K562 (cell line): ENCODE measurements around the gene PARD6B. TPM values are rescaled to one million over a fixed set of nuclear protein-coding genes. Genes with fewer than 3 reads are reported as not detected.

ENCODE experiments used
- ATAC-seq: fragments of 200-7000 bp; cut with Tn5 transposase; 3 replicates; pipeline ENCODE4 v1.9.1; 2020; ENCODE audit warnings: moderate library complexity
- BruUV-seq: library from RNA; stranded (reverse); fragments of 400-500 nt; replicated peaks from 2 replicates; lab custom pipeline; 2021; lab: Mats Ljungman, UMichigan
- CTCF ChIA-PET: fragments of 300-600 bp; formaldehyde crosslinking; extraction: SDS; loops from one replicate; lab custom pipeline; 2021; ENCODE audit warnings: low intra/inter-chr PET ratio; lab: Yijun Ruan, JAX
- POLR2A ChIA-PET: fragments of 300-600, 350-650 bp; sonication (Branson Sonifier 250); formaldehyde crosslinking; extraction: SDS; loops from one replicate; lab custom pipeline; 2021; ENCODE audit warnings: antibody characterized with exemption, inconsistent platforms; lab: Yijun Ruan, JAX
- DNase-seq, 4 experiments: peaks; one replicate each; pipeline versions ENCODE4 v3.0.0 to v3.0.0-alpha.2; 2011 to 2018; ENCODE audit warnings: low spot score in 3 of 4, mixed read lengths in 3 of 4; ENCODE audit errors: extremely low read depth in 1 of 4
- FAIRE-seq: peaks from 2 replicates; lab custom pipeline; 2011; peaks lifted over from hg19 to GRCh38; lab: Jason Lieb, UNC
- H2AFZ ChIP-seq: 2 replicates; pipeline ENCODE4 v1.6.0; 2011; ENCODE audit warnings: low read depth, low read length, control low read depth, inconsistent platforms
- H3K27ac ChIP-seq: fragments of 200-600 bp; 3 replicates; pipeline ENCODE4 v1.8.0; 2011; ENCODE audit warnings: low read depth, mild to moderate bottlenecking, control low read depth, inconsistent platforms, low read length, moderate library complexity, mixed read lengths; ENCODE audit errors: extremely low read depth
- H3K27me3 ChIP-seq, 2 experiments: fragments of 300-600 bp in 1 of 2; 2 replicates in 1 of 2; 3 replicates in 1 of 2; pipeline versions ENCODE4 v1.6.0 to v1.8.0; 2011; ENCODE audit warnings: inconsistent platforms in 2 of 2, low read length in 2 of 2, mild to moderate bottlenecking in 1 of 2, mixed read lengths in 1 of 2, moderate library complexity in 1 of 2; ENCODE audit not compliant: control insufficient read depth in 2 of 2, insufficient read depth in 2 of 2
- H3K36me3 ChIP-seq: fragments of 300-600 bp; 3 replicates; pipeline ENCODE4 v1.8.0; 2011; ENCODE audit warnings: mild to moderate bottlenecking, low read length, inconsistent platforms; ENCODE audit not compliant: control insufficient read depth, insufficient read depth
- H3K4me1 ChIP-seq, 2 experiments: fragments of 200-600 bp in 1 of 2; replicated peaks in 1 of 2; 2 replicates in 1 of 2; 3 replicates in 1 of 2; pipeline versions ENCODE4 v1.5.1 to v1.8.0; 2011; ENCODE audit warnings: inconsistent platforms in 2 of 2, low read length in 2 of 2, mild to moderate bottlenecking in 1 of 2, mixed read lengths in 1 of 2, moderate library complexity in 1 of 2; ENCODE audit not compliant: control insufficient read depth in 2 of 2, insufficient read depth in 2 of 2
- H3K4me2 ChIP-seq: 2 replicates; pipeline ENCODE4 v1.6.1; 2011; ENCODE audit warnings: low read length, control low read depth, inconsistent platforms, mixed read lengths; ENCODE audit not compliant: insufficient read depth
- H3K4me3 ChIP-seq: fragments of 200-600 bp; sonication (generic), shearing (Covaris generic); 2 replicates; pipeline ENCODE4 v1.5.1; 2016; ENCODE audit warnings: control low read depth, inconsistent platforms
- H3K79me2 ChIP-seq: fragments of 200-600 bp; 3 replicates; pipeline ENCODE4 v1.8.0; 2011; ENCODE audit warnings: low read length, inconsistent platforms; ENCODE audit not compliant: control insufficient read depth, insufficient read depth
- H3K9ac ChIP-seq, 2 experiments: 2 replicates each; pipeline versions ENCODE4 v1.6.0 to v1.6.1; 2011; ENCODE audit warnings: low read depth in 2 of 2, low read length in 2 of 2, control low read depth in 1 of 2, inconsistent platforms in 1 of 2, mild to moderate bottlenecking in 1 of 2, mixed read lengths in 1 of 2; ENCODE audit not compliant: insufficient read depth in 1 of 2
- H3K9me1 ChIP-seq: one replicate; pipeline ENCODE4 v1.6.0; 2011; ENCODE audit warnings: inconsistent platforms, mild to moderate bottlenecking, low read length, moderate library complexity; ENCODE audit not compliant: control insufficient read depth, insufficient read depth
- H3K9me3 ChIP-seq: replicated peaks from 2 replicates; pipeline ENCODE4 v1.5.1; 2011; ENCODE audit warnings: low read depth, low read length, inconsistent platforms; ENCODE audit not compliant: control insufficient read depth, insufficient read depth
- H4K20me1 ChIP-seq: replicated peaks from 2 replicates; pipeline ENCODE4 v1.6.1; 2011; ENCODE audit warnings: low read length, inconsistent platforms, mixed read lengths; ENCODE audit not compliant: control insufficient read depth, insufficient read depth
- ZFP36 ChIP-seq: fragments of 150-350 bp; IDR thresholded peaks from 2 replicates; pipeline ENCODE4 v1.6.1; 2018; ENCODE audit warnings: low read length, low read depth; ENCODE audit not compliant: partially characterized antibody
- WGBS: fragments of 100-300 bp; shearing (Covaris generic); methylation state at CpG from one replicate; pipeline ENCODE4 v1.1.6; 2016; ENCODE audit warnings: low coverage, mixed read lengths; ENCODE audit not compliant: insufficient coverage; ENCODE audit errors: missing lambda C conversion rate; 5-methylcytosine and 5-hydroxymethylcytosine counted together
- in situ Hi-C: fragments of 300-500 bp; cut with MboI; formaldehyde crosslinking; loops from 4 replicates; pipeline ENCODE4 v1.15.0; 2018; ENCODE audit warnings: inconsistent platforms, mixed read lengths
- intact Hi-C: fragments of 100-400 bp; cut with micrococcal nuclease; formaldehyde crosslinking; loops from 2 replicates; pipeline ENCODE4 v1.14.2; 2022
- polyA plus RNA-seq, 8 experiments: library from polyadenylated mRNA; depleted of rRNA in 4 of 8; stranded (reverse) in 5 of 8; unstranded in 3 of 8; fragments of >200 nt; fragmentation: Nextera tagmentation in 2 of 8; fragmentation: Illumina TruSeq in 1 of 8; extraction: Ambion mirVana in 2 of 8; extraction: Trizol in 1 of 8; gene quantifications; 2 replicates each; pipeline versions ENCODE4 v1.2.1 to v1.2.3, GENCODE V29; 2011 to 2014; ENCODE audit warnings: inconsistent platforms in 1 of 8, missing spikeins in 1 of 8
- total RNA-seq, 7 experiments: library from RNA; depleted of rRNA in 6 of 7; stranded (reverse); fragments of >200 nt in 6 of 7; fragmentation: Illumina TruSeq in 2 of 7; extraction: Trizol in 2 of 7; gene quantifications; 2 replicates each; pipeline versions ENCODE4 v1.2.1 to v1.2.3, GENCODE V29; 2011 to 2021; ENCODE audit warnings: low replicate concordance in 1 of 7
- TF ChIP-seq, protein P1 (sequence below): fragments of 450-650 bp; formaldehyde crosslinking; IDR thresholded peaks from 2 replicates; pipeline ENCODE4 v1.4.0; 2020; ENCODE audit warnings: mild to moderate bottlenecking, moderate library complexity

The PARD6B gene
- total and polyA plus RNA-seq, 9 of the 15 experiments (the other 6 are each of a cell fraction or from before 2014, with no cell fraction given) = 1.7 to 12.3 (median 5.5) TPM

DNA sequence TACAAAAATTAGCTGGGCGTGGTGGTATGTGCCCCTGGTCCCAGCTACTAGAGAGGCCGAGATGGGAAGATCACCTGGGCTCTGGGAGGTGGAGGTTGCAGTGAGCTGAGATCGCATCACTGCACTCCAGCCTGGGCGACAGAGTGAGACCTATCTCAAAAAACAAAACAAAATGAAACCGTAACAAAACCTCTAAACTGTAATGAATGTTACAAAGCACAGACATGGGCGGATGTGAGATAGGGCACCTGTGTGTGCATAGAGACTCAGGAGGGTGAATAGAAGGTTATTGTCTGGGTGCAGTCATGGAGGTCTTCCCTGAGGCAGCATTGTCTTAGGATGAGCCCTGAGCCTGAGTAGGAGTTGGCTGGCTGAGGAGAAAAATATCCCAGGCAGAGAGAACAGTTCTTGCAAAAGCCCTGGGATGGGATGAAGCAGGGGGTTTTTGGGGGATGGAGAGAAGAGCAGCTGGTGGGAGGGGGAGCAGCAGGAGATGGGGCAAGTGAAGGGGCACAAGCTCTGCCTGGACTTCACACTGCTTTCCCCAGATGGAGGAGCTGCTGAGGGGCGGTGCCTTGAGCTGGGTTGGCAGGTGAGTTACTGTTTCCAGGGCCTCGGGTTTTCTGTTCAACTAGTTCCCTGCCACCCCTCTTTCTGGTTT lies 68.6 kb downstream of the PARD6B start:
- peak; percentile 82 for TF ChIP-seq ZFP36
- TF ChIP-seq, protein P1, sequence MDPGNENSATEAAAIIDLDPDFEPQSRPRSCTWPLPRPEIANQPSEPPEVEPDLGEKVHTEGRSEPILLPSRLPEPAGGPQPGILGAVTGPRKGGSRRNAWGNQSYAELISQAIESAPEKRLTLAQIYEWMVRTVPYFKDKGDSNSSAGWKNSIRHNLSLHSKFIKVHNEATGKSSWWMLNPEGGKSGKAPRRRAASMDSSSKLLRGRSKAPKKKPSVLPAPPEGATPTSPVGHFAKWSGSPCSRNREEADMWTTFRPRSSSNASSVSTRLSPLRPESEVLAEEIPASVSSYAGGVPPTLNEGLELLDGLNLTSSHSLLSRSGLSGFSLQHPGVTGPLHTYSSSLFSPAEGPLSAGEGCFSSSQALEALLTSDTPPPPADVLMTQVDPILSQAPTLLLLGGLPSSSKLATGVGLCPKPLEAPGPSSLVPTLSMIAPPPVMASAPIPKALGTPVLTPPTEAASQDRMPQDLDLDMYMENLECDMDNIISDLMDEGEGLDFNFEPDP (CRISPR knock-in tag) = no peak
- no peak overlapping the region for H3K27ac ChIP-seq
- no peak overlapping the region for H2AFZ ChIP-seq
- no peak overlapping the region; a peak in 1 of 4 replicates for H3K9ac ChIP-seq
- peaks cover 5 to 6% of the 10 kb centered on the region in 2 experiments for H3K4me1 ChIP-seq
- FAIRE-seq (no peak), DNase-seq (no peak), ATAC-seq (no peak)
- no peak overlapping the region for H3K4me2 ChIP-seq
- H3K4me3 ChIP-seq = no peak overlapping the region
- no TSS peak for BruUV-seq
- 32% methylated on average over 6 of the region's 8 CpGs for WGBS
- H4K20me1 ChIP-seq = no peaks in the 10 kb centered on the region
- intact Hi-C loops (loop anchor here (10.0 kb wide), 2 partner anchors 505 to 615 kb away; no protein-coding TSS in a partner anchor), in situ Hi-C loops (loop anchor here (10.0 kb wide), 1 partner anchor 505 kb away; no protein-coding TSS in a partner anchor)
- H3K9me1 ChIP-seq = no peaks in the 10 kb centered on the region
- H3K79me2 ChIP-seq = no peaks in the 10 kb centered on the region
- CTCF ChIA-PET = interaction anchor here (0.6 kb wide), 1 partner anchor 131 kb away, joined by 3 read pairs; no protein-coding TSS in a partner anchor
- H3K36me3 ChIP-seq = no peaks in the 10 kb centered on the region
- POLR2A ChIA-PET = interaction anchor here (0.6 to 0.7 kb wide), 3 partner anchors 10 to 524 kb away, joined by 3 to 4 read pairs (median 3); no protein-coding TSS in a partner anchor
- peaks cover 6 to 25% of the 10 kb centered on the region in 2 experiments; a peak in 3 of 5 replicates for H3K27me3 ChIP-seq
- no peaks in the 10 kb centered on the region for H3K9me3 ChIP-seq
